ENCODE measurements around the gene RNF11.

The RNF11 gene

GRCh38 chr1:51297401-51298321 lies 61.6 kb downstream of the RNF11 start:
- no peak for DNase-seq

- DNase-seq, result no peak
Measured at GRCh38 chr1:51298322-51298705, 62.2 kb downstream of the RNF11 start.

DNA sequence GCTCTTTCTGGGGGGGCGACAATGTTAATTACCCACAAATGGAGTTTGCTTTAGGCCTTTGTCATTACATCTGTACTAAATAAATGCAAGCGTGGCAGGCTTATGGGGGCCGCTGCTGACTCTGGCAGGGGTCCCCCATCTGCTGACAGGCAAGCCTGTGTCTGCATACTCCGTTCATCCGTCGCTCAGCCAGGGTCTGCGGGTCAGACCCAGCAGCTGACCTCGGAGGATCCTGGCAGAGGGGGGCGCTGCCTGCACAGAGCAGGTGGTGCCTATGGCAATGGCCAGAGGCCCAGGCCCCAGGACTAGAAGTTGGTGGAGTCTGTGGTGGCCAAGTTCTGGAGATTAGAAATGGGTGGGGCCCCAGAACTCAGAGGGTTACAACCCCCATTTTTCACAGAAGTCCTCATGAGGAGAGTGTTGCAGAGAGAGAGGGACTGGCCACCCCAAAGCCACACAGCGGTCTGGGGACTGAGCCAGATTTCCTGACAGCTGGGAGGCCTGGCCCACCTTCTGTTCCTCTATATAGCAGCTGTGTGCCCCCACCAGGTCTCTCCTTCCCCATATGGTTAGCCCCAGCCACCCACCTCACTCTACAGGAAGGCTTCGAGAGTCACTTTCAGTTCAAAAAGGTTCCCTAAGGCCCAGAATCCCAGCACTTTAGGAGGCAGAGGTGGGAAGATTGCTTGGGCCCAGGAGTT lies 63.3 kb downstream of the RNF11 start:
- no peak for DNase-seq

DNA sequence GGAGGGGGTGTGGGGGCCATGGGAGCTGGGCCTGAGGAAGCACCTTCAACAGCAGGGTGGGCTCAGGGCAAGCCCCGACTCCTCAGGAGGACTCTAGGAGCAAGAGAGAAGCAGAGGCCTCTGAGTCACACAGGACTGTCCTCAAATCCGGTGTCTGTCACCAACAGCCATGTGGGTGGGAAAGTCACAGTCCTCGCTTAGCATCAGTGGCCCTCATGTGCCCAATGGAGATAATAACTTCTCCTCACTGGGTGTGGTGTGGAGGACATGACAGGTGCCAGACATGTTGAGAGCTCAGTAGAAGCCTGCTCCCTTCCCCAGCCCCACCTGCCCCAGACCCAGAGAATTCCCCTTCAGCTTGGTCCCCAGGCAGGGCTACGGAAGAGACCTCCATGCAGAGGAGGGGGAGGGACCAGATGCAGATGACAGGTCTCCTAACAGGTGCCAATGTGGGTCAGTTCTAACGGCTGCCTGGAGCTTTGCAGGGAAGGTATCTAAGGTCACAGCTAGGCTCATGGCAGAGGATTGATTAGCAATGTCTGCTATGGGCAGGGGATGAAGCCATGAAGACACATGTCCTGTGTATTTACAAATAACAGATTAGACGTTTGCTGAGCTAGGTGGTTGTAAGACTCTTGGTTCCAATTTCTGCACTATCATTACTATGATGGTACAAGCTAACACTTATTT lies 64.1 kb downstream of the RNF11 start:
- DNase-seq, result no peak

- DNase-seq, result no peak
Measured at GRCh38 chr1:51301152-51301843, 65.2 kb downstream of the RNF11 start.

DNA sequence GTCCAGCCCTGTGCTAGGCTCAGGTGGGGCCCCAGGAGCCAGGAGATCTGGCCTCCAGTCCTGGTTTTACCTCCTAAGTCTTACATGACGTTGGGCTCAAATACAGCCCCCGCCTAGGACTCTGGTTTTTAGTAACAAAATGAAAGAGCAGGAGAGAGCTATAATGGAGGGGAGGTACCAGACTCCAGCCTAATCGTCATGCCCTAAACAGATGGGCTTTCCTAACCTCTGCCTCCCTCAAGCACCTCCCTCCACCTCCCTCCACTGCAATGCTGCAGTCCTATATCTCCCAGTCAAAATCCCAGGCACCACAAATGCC lies 65.7 kb downstream of the RNF11 start:
- DNase-seq, result no peak

GRCh38 chr1:51302270-51302669 lies 66.2 kb downstream of the RNF11 start:
- no peak for DNase-seq

- DNase-seq, result no peak
Measured at GRCh38 chr1:51302746-51303145, 66.7 kb downstream of the RNF11 start.

DNA sequence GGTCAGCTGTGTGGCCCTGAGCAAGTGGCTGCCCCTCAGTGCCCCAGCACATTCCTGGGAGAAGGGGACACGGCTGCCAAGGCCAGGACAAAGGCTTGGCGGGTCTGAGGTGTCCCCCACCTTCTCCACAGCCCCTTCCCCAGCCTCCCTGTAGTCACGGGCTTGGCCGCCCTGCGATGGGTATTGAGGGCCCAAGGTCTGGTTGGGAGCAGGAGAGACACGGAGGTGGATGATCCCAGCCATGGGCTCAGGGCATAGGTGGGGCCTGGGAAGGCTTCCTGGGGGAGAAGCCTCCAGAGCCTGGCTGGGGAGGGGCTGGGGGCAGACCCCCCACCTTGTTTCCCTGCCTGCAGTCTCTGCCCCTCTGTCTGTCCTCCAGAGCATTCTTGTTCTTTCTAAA lies 67.2 kb downstream of the RNF11 start:
- DNase-seq, result no peak

DNA sequence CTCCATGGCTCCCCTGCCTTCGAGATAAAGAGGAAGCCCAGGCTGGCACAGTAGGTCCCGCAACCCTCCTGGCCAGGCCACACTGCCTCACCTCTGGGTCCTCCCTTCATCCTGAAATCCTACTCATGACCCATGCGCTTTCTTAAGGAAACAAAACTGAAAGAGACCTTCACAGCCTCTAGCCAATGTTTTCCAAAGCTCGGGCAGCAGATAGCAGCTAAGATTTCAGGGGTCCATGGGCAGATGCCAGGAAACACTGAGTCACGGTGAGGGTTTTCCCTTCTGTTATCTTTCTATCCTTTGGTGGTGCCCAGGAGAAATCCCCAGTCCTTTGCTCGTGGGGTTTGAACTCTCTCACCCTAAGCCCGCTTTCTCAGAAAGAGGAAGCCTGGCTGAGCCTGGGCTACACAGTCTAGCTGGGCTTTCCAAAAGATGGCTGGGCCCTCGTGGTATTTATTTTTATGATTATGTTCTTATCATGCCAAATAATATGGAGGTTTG lies 67.7 kb downstream of the RNF11 start:
- no peak for DNase-seq

GRCh38 chr1:51304360-51304759 lies 68.3 kb downstream of the RNF11 start:
- DNase-seq, result no peak

DNA sequence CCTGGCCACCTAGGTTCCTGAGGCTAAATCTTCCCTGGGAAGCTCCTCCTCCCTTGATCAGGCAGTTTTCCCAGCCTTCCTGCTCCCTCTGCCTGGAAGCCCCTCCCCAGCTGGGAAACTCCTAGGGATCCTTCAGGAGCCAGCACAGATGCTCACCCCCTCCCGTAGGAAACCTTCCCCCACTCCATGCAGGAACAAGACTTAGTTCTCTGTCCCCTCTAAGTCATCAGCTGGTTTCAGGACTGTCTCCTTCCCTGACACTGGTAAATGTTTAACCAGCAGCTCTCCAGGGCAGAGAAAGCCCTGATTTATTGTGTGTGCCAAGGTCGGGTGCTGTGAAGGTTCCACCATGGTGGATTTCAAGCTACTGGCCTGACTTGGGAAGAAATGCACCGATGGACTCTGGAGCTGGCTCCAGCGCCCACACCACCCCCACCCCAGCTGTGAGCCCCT lies 69.3 kb downstream of the RNF11 start:
- DNase-seq, result no peak

DNA sequence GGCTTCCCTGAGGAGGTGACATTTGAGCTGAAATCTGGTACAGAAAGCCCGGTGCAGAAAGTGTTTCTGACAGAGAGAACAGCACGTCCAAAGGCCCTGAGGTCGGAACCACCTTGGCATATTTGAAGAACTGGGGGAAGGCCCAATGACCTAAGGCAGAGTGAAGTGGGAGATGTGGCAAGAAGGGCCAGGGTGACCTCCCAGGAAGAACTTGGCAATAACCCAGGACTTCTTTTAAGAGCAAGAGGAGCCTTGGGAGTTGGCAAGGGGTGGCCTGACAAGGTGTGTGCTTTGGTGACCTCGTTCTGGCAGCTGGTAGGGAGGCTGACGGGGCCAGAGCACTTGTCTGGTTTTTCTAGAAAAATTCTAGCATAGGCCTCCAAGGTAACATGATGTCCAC lies 70.9 kb downstream of the RNF11 start:
- DNase-seq, result no peak

DNA sequence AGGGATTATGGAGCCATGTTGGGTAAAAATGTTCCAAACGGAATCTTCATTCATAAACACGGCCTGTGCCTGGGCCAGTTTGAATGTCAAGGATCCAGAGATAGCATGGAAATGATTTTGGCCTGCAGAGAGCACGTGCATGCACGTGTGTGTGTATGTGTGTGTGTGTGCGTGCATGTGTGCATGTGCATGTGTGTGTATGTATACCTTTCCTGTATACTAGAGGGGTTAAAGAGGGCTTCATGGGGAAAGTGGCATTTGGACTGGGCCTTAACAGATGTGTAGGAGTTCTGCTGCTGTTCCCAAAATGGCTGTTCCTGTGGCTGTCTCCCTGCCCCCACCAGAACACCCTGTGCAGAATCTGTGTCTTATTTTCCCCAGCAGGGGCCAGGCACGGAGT lies 72.6 kb downstream of the RNF11 start:
- DNase-seq, result no peak

- DNase-seq, result no peak
Measured at GRCh38 chr1:51309291-51309690, 73.2 kb downstream of the RNF11 start.

GRCh38 chr1:51310871-51311613 lies 75.0 kb downstream of the RNF11 start:
- no peak for DNase-seq

GRCh38 chr1:51311826-51312225 lies 75.8 kb downstream of the RNF11 start:
- no peak for DNase-seq

DNA sequence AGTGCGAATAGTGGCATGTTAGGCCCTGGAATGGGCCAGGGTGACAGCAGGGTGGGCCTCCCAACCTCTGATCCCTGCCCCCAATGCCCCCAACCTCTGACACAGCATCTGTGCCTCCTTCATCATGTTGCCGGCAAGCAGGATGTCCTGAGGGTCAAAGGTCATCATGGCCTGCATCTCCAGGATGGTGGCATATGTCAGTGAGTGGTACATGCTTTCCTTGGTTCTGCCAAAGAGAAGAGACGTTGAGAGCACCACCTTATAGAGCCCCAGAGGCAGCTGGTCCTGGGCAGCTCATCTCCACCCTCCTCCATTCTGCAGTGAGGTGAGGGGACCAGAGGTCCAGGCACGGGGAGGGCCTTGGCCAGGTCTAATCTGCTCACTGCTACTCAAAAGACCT lies 76.6 kb downstream of the RNF11 start:
- DNase-seq, result no peak

DNA sequence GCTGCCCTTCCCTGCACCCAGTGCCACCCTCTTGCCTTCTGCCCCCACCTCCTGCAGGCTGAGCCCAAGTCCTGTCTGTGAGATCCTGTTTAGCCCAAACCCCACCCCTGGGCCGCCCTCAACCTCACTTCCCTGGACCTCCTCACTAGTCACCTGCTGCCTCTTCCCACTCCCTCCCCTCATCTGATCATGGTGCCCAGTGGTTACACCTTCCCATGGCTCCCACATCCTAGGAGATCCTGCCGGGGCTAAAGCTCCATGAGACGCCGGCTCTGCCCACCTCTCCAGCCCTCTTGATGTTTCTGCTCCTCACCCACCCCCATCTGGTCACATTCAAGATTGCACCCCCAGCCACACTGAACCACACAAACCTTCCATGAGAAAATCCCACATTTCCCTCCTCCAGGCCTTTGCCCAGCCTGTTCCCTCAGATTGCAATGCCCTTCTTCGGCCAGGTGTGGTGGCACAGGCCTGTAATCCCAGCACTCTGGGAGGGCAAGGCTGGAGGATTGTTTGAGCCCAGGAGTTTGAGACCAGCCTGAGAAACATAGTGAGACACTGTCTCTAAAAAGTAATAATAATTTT lies 77.3 kb downstream of the RNF11 start:
- no peak for DNase-seq

DNA sequence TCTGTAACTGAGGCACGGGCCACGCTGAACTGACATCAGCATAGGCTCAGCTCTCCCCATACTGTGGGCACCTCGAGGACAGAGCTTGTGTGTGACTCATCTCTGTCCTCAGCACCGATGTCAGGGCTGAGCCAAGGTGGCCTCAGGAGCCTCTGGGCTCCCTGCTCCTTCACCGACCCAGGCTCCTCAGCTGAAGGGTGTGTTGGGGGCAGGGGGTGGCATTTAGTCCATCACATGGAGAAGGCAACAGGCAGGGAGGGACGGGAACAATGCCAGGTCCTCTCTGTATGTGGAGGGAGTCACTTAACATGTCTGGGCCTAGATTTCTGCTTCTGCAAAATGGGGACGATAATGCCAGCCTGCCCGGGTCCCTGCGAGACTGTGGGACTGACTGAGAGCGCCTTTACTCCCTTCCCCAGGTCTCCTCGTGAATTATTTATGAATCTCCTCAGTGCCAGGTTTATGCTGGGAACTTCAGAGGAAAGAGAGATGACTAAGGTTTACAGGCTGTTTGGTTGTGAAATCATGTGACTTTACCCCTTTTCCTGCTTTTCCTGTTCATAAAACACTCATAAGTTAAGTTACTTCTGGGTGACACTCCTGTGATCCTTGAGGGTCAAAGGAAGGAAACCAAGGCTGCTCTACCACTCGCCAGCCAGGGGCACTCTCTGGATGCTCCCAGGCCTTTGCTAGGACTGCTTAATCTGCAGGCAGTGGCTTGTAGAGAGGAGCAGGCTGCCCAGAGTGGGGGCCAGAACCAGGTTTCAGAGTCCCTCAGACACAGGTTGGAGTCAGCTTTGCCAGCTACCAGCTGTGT lies 78.1 kb downstream of the RNF11 start:
- DNase-seq, result no peak

GRCh38 chr1:51314974-51315373 lies 78.9 kb downstream of the RNF11 start:
- no peak for DNase-seq
